ENCODE results near the gene ZNF587. TPM values are rescaled to one million over a fixed set of nuclear protein-coding genes. Genes with fewer than 3 reads are reported as not detected.
"Not testable (repeated sequence)": the region's sequence is repeated elsewhere in the genome, so short reads cannot be mapped to it uniquely, and the experiment has no call there.

Gene ZNF587
- total and polyA plus RNA-seq, 2 donors from 2014 or later, result 3.7 to 37.3 TPM

GRCh38 chr19:57812226-57812625, 37.4 kb upstream of the ZNF587 start:
- Histone ChIP-seq H3K27ac (ENCODE audit: low read depth in 2 of 2, low read length in 2 of 2) (no peak overlapping the region), H3K9ac (ENCODE audit: low read length in 3 of 3) (no peak overlapping the region), H3K9me3 (ENCODE audit: control insufficient read depth in 2 of 3, insufficient read depth in 1 of 3, low read length in 3 of 3) (no peaks in the 10 kb centered on the region), H3K4me3 (ENCODE audit: low read length in 3 of 3) (peak overlapping the region in 1 of 3 donors; percentile 14), H3K27me3 (ENCODE audit: control insufficient read depth, insufficient read depth, low read length) (no peaks in the 10 kb centered on the region), H3K4me1 (ENCODE audit: control insufficient read depth in 2 of 3, insufficient read depth in 2 of 3, low read depth in 1 of 3, low read length in 3 of 3) (peaks cover 0 to 16% (median 11%) of the 10 kb centered on the region in 3 donors), H3K36me3 (ENCODE audit: control insufficient read depth in 2 of 3, insufficient read depth in 3 of 3, low read length in 3 of 3) (peaks cover 4 to 23% (median 14%) of the 10 kb centered on the region in 3 donors)
- intact Hi-C loops (cut with DNase I), result no loop called here
- no peak for DNase-seq
- FAIRE-seq, result no peak
- no peak for TF ChIP-seq CTCF (IDR thresholded peaks at IDR 0.05; ENCODE audit: borderline replicate concordance, extremely low read depth, insufficient read depth)

GRCh38 chr19:57812975-57813820, 36.5 kb upstream of the ZNF587 start:
- FAIRE-seq; intact Hi-C loops (cut with DNase I): not testable (repeated sequence)
- peak overlapping the region in 2 of 3 donors; percentile 75 to 98 for H3K4me3 ChIP-seq (ENCODE audit: low read length in 3 of 3)

GRCh38 chr19:57813919-57814504, 35.6 kb upstream of the ZNF587 start:
- H3K4me3 ChIP-seq (ENCODE audit: low read length in 3 of 3), result peak overlapping the region; percentile 75 to 98 (median 94)
- H3K27me3 ChIP-seq (ENCODE audit: control insufficient read depth, insufficient read depth, low read length), result no peaks in the 10 kb centered on the region
- no peak for FAIRE-seq
- H3K4me1 ChIP-seq (ENCODE audit: control insufficient read depth in 2 of 3, insufficient read depth in 2 of 3, low read depth in 1 of 3, low read length in 3 of 3), result peaks cover 0 to 16% (median 11%) of the 10 kb centered on the region in 3 donors
- DNase-seq, result peak in 2 of 5 donors; percentile 22 to 32
- H3K9me3 ChIP-seq (ENCODE audit: control insufficient read depth in 2 of 3, insufficient read depth in 1 of 3, low read length in 3 of 3), result no peaks in the 10 kb centered on the region
- peaks cover 4 to 13% (median 6%) of the 10 kb centered on the region in 3 donors for H3K36me3 ChIP-seq (ENCODE audit: control insufficient read depth in 2 of 3, insufficient read depth in 3 of 3, low read length in 3 of 3)
- H3K27ac ChIP-seq (ENCODE audit: low read depth in 2 of 2, low read length in 2 of 2), result peak overlapping the region; percentile 83 to 87
- intact Hi-C loops (cut with DNase I), result no loop called here
- H3K9ac ChIP-seq (ENCODE audit: low read length in 3 of 3), result peak overlapping the region; percentile 57 to 96 (median 90)
- TF ChIP-seq CTCF (IDR thresholded peaks at IDR 0.05; ENCODE audit: borderline replicate concordance, extremely low read depth, insufficient read depth), result no peak

More at GRCh38 chr19:57812975-57813820, 36.5 kb upstream of the ZNF587 start:
- not testable (repeated sequence) for H3K9me3 ChIP-seq (ENCODE audit: control insufficient read depth in 2 of 3, insufficient read depth in 1 of 3, low read length in 3 of 3); DNase-seq; H3K9ac ChIP-seq (ENCODE audit: low read length in 3 of 3); H3K27me3 ChIP-seq (ENCODE audit: control insufficient read depth, insufficient read depth, low read length)
- Histone ChIP-seq H3K27ac (ENCODE audit: low read depth in 2 of 2, low read length in 2 of 2) (peak overlapping the region; percentile 83 to 87), H3K4me1 (ENCODE audit: control insufficient read depth in 2 of 3, insufficient read depth in 2 of 3, low read depth in 1 of 3, low read length in 3 of 3) (peaks cover 0 to 16% (median 11%) of the 10 kb centered on the region in 3 donors), H3K36me3 (ENCODE audit: control insufficient read depth in 2 of 3, insufficient read depth in 3 of 3, low read length in 3 of 3) (peaks cover 4 to 18% (median 10%) of the 10 kb centered on the region in 3 donors)

Data from kidney (tissue), 14 donors.